GM12878 (cell line): ENCODE measurements around the gene SEMA4F. TPM values are rescaled to one million over a fixed set of nuclear protein-coding genes. Genes with fewer than 3 reads are reported as not detected.

Experiments used
- ATAC-seq: fragments of 200-7000 bp; cut with Tn5 transposase; 3 replicates; pipeline ENCODE4 v1.9.1; 2020; ENCODE audit warnings: mild to moderate bottlenecking, moderate library complexity
- BruUV-seq: library from RNA; stranded (reverse); fragments of 400-500 nt; replicated peaks from 2 replicates; lab custom pipeline; 2021; lab: Mats Ljungman, UMichigan
- CTCF ChIA-PET: fragments of 300-600 bp; sonication (Branson Sonifier 250); formaldehyde crosslinking; extraction: SDS; loops from one replicate; lab custom pipeline; 2021; ENCODE audit warnings: inconsistent platforms; lab: Yijun Ruan, JAX
- POLR2A ChIA-PET: fragments of 350-600 bp; formaldehyde crosslinking; extraction: SDS; loops from one replicate; lab custom pipeline; 2021; ENCODE audit warnings: inconsistent platforms; lab: Charles Lee
- RAD21 ChIA-PET: fragments of 300-600 bp; sonication (Branson Sonifier 250); formaldehyde crosslinking; loops from one replicate; lab custom pipeline; 2023; ENCODE audit warnings: antibody characterized with exemption; ENCODE audit not compliant: unreplicated experiment; lab: Charles Lee
- SMC1A ChIA-PET: fragments of 300-600 bp; sonication (Branson Sonifier 250); formaldehyde crosslinking; loops from one replicate; lab custom pipeline; 2023; ENCODE audit not compliant: unreplicated experiment, uncharacterized antibody; lab: Charles Lee
- DNase-seq: peaks from one replicate; pipeline ENCODE4 v3.0.0-alpha.2; 2011; ENCODE audit warnings: low read depth, low spot score
- FAIRE-seq: peaks from 3 replicates; lab custom pipeline; 2011; peaks lifted over from hg19 to GRCh38; lab: Jason Lieb, UNC
- H2AFZ ChIP-seq: 2 replicates; pipeline ENCODE4 v1.6.0; 2011; ENCODE audit warnings: low read depth, low read length, control low read depth; ENCODE audit not compliant: control insufficient read depth
- H3K27ac ChIP-seq: 2 replicates; pipeline ENCODE4 v1.5.1; 2011; ENCODE audit warnings: control low read depth; ENCODE audit not compliant: control insufficient read depth, insufficient read depth
- H3K27me3 ChIP-seq, 2 experiments: replicated peaks in 1 of 2; 2 replicates each; pipeline versions ENCODE4 v1.6.0 to v1.6.1; 2011; ENCODE audit warnings: low read length in 1 of 2; ENCODE audit not compliant: control insufficient read depth in 2 of 2, insufficient read depth in 2 of 2
- H3K36me3 ChIP-seq, 2 experiments: 2 replicates each; pipeline ENCODE4 v1.5.1; 2011; ENCODE audit warnings: low read length in 1 of 2; ENCODE audit not compliant: control insufficient read depth in 2 of 2, insufficient read depth in 2 of 2
- H3K4me1 ChIP-seq: 2 replicates; pipeline ENCODE4 v1.6.1; 2011; ENCODE audit warnings: mild to moderate bottlenecking, low read length, moderate library complexity, mixed read lengths; ENCODE audit not compliant: control insufficient read depth, insufficient read depth
- H3K4me2 ChIP-seq: 2 replicates; pipeline ENCODE4 v1.6.0; 2011; ENCODE audit warnings: control low read depth; ENCODE audit not compliant: control insufficient read depth, insufficient read depth
- H3K4me3 ChIP-seq: fragments of 200-600 bp; sonication (generic); 2 replicates; pipeline ENCODE4 v1.5.1; 2016
- H3K79me2 ChIP-seq: 2 replicates; pipeline ENCODE4 v1.6.0; 2011; ENCODE audit warnings: low read length; ENCODE audit not compliant: control insufficient read depth, insufficient read depth
- H3K9ac ChIP-seq: 2 replicates; pipeline ENCODE4 v1.8.0; 2011; ENCODE audit warnings: low read length, control low read depth, mixed read lengths; ENCODE audit not compliant: control insufficient read depth, insufficient read depth
- H3K9me3 ChIP-seq: replicated peaks from 3 replicates; pipeline ENCODE4 v1.5.1; 2011; ENCODE audit warnings: mild to moderate bottlenecking, low read length; ENCODE audit not compliant: control insufficient read depth, insufficient read depth
- H4K20me1 ChIP-seq: 2 replicates; pipeline ENCODE4 v1.6.0; 2011; ENCODE audit not compliant: control insufficient read depth, insufficient read depth
- ATF7 ChIP-seq: fragments of 450-650 bp; IDR thresholded peaks from 2 replicates; pipeline ENCODE4 v1.6.1; 2016; ENCODE audit warnings: low read depth, mild to moderate bottlenecking
- CBFB ChIP-seq: IDR thresholded peaks from 2 replicates; pipeline ENCODE4 v1.6.1; 2016; ENCODE audit warnings: antibody characterized with exemption, low read depth
- CBX3 ChIP-seq: fragments of 200-600 bp; sonication (generic); IDR thresholded peaks from 2 replicates; pipeline ENCODE4 v1.6.1; 2016; ENCODE audit warnings: low read depth, borderline replicate concordance
- CREB1 ChIP-seq: IDR thresholded peaks from 2 replicates; pipeline ENCODE4 v1.6.1; 2012; ENCODE audit warnings: low read depth, mild to moderate bottlenecking, inconsistent platforms
- HCFC1 ChIP-seq: fragments of 150-350 bp; IDR thresholded peaks from 2 replicates; pipeline ENCODE4 v1.6.1; 2014; ENCODE audit warnings: low read length
- MAX ChIP-seq: IDR thresholded peaks from 2 replicates; pipeline ENCODE4 v1.6.1; 2012; ENCODE audit warnings: low read depth, low read length, improper control_type of control experiment
- NFXL1 ChIP-seq: fragments of 450-650 bp; IDR thresholded peaks from 2 replicates; pipeline ENCODE4 v1.6.1; 2017; ENCODE audit warnings: antibody characterized with exemption, mild to moderate bottlenecking, borderline replicate concordance
- NFYA ChIP-seq: IDR thresholded peaks from 2 replicates; pipeline ENCODE4 v1.6.1; 2011; ENCODE audit warnings: low read depth, mild to moderate bottlenecking, low read length, improper control_type of control experiment, borderline replicate concordance
- PAX8 ChIP-seq: fragments of 450-650 bp; IDR thresholded peaks from 2 replicates; pipeline ENCODE4 v1.6.1; 2017; ENCODE audit warnings: mild to moderate bottlenecking, moderate library complexity
- PBX3 ChIP-seq: IDR thresholded peaks from 2 replicates; pipeline ENCODE4 v1.6.1; 2011; ENCODE audit warnings: mild to moderate bottlenecking, low read depth, low read length, moderate library complexity; ENCODE audit not compliant: insufficient replicate concordance
- POLR2AphosphoS5 ChIP-seq: IDR thresholded peaks from 2 replicates; pipeline ENCODE4 v1.6.1; 2011; ENCODE audit warnings: mild to moderate bottlenecking, low read length, inconsistent platforms
- RELA ChIP-seq: fragments of 450-650 bp; IDR thresholded peaks from 2 replicates; pipeline ENCODE4 v1.8.0; 2014; ENCODE audit warnings: borderline replicate concordance; ENCODE audit not compliant: partially characterized antibody
- RUNX3 ChIP-seq: IDR thresholded peaks from 2 replicates; pipeline ENCODE4 v1.6.1; 2012; ENCODE audit warnings: low read length, inconsistent platforms
- ZBED1 ChIP-seq: IDR thresholded peaks from 2 replicates; pipeline ENCODE4 v1.6.1; 2016; ENCODE audit warnings: borderline replicate concordance
- ZBTB33 ChIP-seq: fragments of 450-650 bp; IDR thresholded peaks from 2 replicates; pipeline ENCODE4 v1.6.1; 2017; ENCODE audit warnings: mild to moderate bottlenecking
- ZNF622 ChIP-seq: fragments of 450-650 bp; IDR thresholded peaks from 2 replicates; pipeline ENCODE4 v1.6.1; 2017; ENCODE audit warnings: mild to moderate bottlenecking, inconsistent platforms
- ZZZ3 ChIP-seq: IDR thresholded peaks from 2 replicates; pipeline ENCODE4 v1.6.1; 2011; ENCODE audit warnings: low read depth; ENCODE audit not compliant: control insufficient read depth, insufficient read length
- WGBS: methylation state at CpG from one replicate; pipeline ENCODE4 v1.1.6; 2016; ENCODE audit warnings: low lambda C conversion rate; ENCODE audit not compliant: insufficient replicate concordance, insufficient coverage; ENCODE audit errors: missing lambda C conversion rate; 5-methylcytosine and 5-hydroxymethylcytosine counted together
- in situ Hi-C: fragments of 300-500 bp; cut with MboI; formaldehyde crosslinking; loops from 9 replicates; pipeline ENCODE4 v1.14.3; 2018; ENCODE audit warnings: mixed read lengths
- intact Hi-C: fragments of 100-400 bp; cut with micrococcal nuclease; formaldehyde crosslinking; loops from one replicate; pipeline ENCODE4 v1.14.2; 2022; ENCODE audit not compliant: unreplicated experiment
- polyA plus RNA-seq, 11 experiments: library from polyadenylated mRNA; depleted of rRNA in 4 of 11; unstranded in 6 of 11; stranded (reverse) in 5 of 11; fragments of >200 nt; fragmentation: Nextera tagmentation in 4 of 11; fragmentation: Illumina TruSeq in 1 of 11; extraction: Ambion mirVana in 4 of 11; extraction: Trizol in 1 of 11; gene quantifications; 1 replicate in 1 of 11; 2 replicates in 10 of 11; pipeline versions ENCODE4 v1.2.1 to v1.2.3, GENCODE V29; 2011 to 2016; ENCODE audit warnings: inconsistent platforms in 2 of 11, missing spikeins in 2 of 11, low read depth in 1 of 11
- total RNA-seq, 4 experiments: library from RNA; depleted of rRNA in 3 of 4; stranded (reverse); fragments of >200 nt in 3 of 4; fragmentation: Illumina TruSeq in 1 of 4; extraction: Trizol in 1 of 4; gene quantifications; 2 replicates each; pipeline versions ENCODE4 v1.2.1 to v1.2.3, GENCODE V29; 2013 to 2021

The SEMA4F gene
- total and polyA plus RNA-seq, 10 of the 15 experiments (the other 5 are each of a cell fraction or from before 2014, with no cell fraction given) = 0.26 to 3.0 (median 2.1) TPM

GRCh38 chr2:74673826-74674528 is 19.9 kb downstream of the SEMA4F start:
- RAD21 ChIA-PET = no interaction called here
- no peaks in the 10 kb centered on the region for H4K20me1 ChIP-seq
- no peak overlapping the region for H3K27ac ChIP-seq
- H3K4me1 ChIP-seq = no peaks in the 10 kb centered on the region
- BruUV-seq = no TSS peak
- H3K79me2 ChIP-seq = no peaks in the 10 kb centered on the region
- no peak for ATAC-seq
- no peak for FAIRE-seq
- H3K4me3 ChIP-seq = no peak overlapping the region
- DNase-seq = no peak
- no peaks in the 10 kb centered on the region for H3K36me3 ChIP-seq
- in situ Hi-C loops = no loop called here
- no peaks in the 10 kb centered on the region for H3K9me3 ChIP-seq
- TF ChIP-seq NFYA (no peak), POLR2AphosphoS5 (no peak), PAX8 (no peak), NFXL1 (no peak), ZNF622 (no peak), PBX3 (no peak), CBFB (no peak), CBX3 (no peak), ZBTB33 (no peak), MAX (no peak), HCFC1 (no peak), ZZZ3 (no peak), RELA (no peak), ATF7 (no peak), ZBED1 (no peak), RUNX3 (no peak), CREB1 (no peak)
- TF ChIP-seq, all 136 proteins: peak for 0
- Histone ChIP-seq H2AFZ (no peak overlapping the region), H3K9ac (no peak overlapping the region), H3K27me3 (no peaks in the 10 kb centered on the region), H3K4me2 (no peak overlapping the region)
- ChIA-PET CTCF (interaction anchor here (1.5 kb wide), 1 partner anchor 15 kb away, joined by 3 read pairs; no protein-coding TSS in a partner anchor), SMC1A (no interaction called here), POLR2A (no interaction called here)
- WGBS = 60% methylated on average over 7 of the region's 7 CpGs
- intact Hi-C loops = no loop called here
